ENCODE data around the gene TRIM33. TPM values are rescaled to one million over a fixed set of nuclear protein-coding genes. Genes with fewer than 3 reads are reported as not detected.

TRIM33 gene
- total and polyA plus RNA-seq, 10 of the 15 experiments (the other 5 are each of a cell fraction or from before 2014, with no cell fraction given), result 9.0 to 40.3 (median 22.0) TPM

DNA sequence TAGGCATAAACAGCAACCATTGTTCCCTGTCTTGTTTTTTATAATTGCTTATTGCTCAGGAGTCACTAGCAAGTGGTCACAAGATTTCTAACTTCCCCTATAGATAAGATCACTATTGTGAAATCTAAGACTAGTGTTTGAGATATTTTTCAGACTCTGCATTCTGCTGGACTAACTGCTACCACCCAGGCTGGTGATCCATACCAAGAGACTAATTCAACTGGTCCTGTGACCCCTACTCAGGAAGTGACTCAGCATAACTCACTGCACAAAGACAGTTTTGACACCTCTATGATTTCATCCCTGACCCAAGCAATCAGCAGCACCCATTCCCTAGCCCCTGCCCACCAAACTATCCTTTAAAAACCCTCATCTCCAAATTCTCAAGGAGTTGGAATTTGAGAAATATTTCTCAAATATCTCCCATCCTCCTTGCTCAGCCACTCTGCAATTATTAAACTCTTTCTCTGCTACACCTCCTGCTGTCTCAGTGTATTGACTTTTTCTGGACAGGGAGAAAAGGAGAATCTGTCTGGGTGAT is 52.7 kb downstream of the TRIM33 start:
- H3K79me2 ChIP-seq (ENCODE audit: control insufficient read depth, insufficient read depth, low read length), result no peaks in the 10 kb centered on the region
- no peak for DNase-seq (ENCODE audit: low read depth, low spot score)
- no peak overlapping the region for H3K4me3 ChIP-seq
- TF ChIP-seq RFX5 (IDR thresholded peaks at IDR 0.05; ENCODE audit: low read depth, low read length), result no peak
- TF ChIP-seq, protein P1, sequence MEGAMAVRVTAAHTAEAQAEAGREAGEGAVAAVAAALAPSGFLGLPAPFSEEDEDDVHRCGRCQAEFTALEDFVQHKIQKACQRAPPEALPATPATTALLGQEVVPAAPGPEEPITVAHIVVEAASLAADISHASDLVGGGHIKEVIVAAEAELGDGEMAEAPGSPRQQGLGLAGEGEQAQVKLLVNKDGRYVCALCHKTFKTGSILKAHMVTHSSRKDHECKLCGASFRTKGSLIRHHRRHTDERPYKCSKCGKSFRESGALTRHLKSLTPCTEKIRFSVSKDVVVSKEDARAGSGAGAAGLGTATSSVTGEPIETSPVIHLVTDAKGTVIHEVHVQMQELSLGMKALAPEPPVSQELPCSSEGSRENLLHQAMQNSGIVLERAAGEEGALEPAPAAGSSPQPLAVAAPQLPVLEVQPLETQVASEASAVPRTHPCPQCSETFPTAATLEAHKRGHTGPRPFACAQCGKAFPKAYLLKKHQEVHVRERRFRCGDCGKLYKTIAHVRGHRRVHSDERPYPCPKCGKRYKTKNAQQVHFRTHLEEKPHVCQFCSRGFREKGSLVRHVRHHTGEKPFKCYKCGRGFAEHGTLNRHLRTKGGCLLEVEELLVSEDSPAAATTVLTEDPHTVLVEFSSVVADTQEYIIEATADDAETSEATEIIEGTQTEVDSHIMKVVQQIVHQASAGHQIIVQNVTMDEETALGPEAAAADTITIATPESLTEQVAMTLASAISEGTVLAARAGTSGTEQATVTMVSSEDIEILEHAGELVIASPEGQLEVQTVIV (IDR thresholded peaks at IDR 0.05; ENCODE audit: borderline replicate concordance, partially characterized antibody), result no peak
- TF ChIP-seq KDM1A (IDR thresholded peaks at IDR 0.05; ENCODE audit: borderline replicate concordance), result no peak
- TF ChIP-seq, protein P2, sequence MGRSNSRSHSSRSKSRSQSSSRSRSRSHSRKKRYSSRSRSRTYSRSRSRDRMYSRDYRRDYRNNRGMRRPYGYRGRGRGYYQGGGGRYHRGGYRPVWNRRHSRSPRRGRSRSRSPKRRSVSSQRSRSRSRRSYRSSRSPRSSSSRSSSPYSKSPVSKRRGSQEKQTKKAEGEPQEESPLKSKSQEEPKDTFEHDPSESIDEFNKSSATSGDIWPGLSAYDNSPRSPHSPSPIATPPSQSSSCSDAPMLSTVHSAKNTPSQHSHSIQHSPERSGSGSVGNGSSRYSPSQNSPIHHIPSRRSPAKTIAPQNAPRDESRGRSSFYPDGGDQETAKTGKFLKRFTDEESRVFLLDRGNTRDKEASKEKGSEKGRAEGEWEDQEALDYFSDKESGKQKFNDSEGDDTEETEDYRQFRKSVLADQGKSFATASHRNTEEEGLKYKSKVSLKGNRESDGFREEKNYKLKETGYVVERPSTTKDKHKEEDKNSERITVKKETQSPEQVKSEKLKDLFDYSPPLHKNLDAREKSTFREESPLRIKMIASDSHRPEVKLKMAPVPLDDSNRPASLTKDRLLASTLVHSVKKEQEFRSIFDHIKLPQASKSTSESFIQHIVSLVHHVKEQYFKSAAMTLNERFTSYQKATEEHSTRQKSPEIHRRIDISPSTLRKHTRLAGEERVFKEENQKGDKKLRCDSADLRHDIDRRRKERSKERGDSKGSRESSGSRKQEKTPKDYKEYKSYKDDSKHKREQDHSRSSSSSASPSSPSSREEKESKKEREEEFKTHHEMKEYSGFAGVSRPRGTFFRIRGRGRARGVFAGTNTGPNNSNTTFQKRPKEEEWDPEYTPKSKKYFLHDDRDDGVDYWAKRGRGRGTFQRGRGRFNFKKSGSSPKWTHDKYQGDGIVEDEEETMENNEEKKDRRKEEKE (IDR thresholded peaks at IDR 0.05), result no peak
- no peak for FAIRE-seq
- no TSS peak for BruUV-seq (replicated peaks)
- ChIA-PET POLR2A (no interaction called here), RAD21 (ENCODE audit: unreplicated experiment) (no interaction called here), SMC1A (ENCODE audit: uncharacterized antibody, unreplicated experiment) (interaction anchor here (1.9 kb wide), 1 partner anchor 13 kb away, joined by 6 read pairs; no protein-coding TSS in a partner anchor), CTCF (interaction anchor here (1.4 kb wide), 1 partner anchor 10 kb away, joined by 3 read pairs; no protein-coding TSS in a partner anchor)
- H3K9me3 ChIP-seq (replicated peaks; ENCODE audit: control insufficient read depth, insufficient read depth, low read length), result peaks cover 3% of the 10 kb centered on the region; the same call in 1 of the 3 replicates
- H3K36me3 ChIP-seq (ENCODE audit: control insufficient read depth in 2 of 2, insufficient read depth in 2 of 2, low read length in 1 of 2), result peaks cover 5 to 30% of the 10 kb centered on the region in 2 experiments
- H2AFZ ChIP-seq (ENCODE audit: control insufficient read depth, low read depth, low read length), result no peak overlapping the region
- in situ Hi-C loops (cut with MboI) (no loop called here), intact Hi-C loops (cut with micrococcal nuclease; ENCODE audit: unreplicated experiment) (no loop called here)
- H3K4me1 ChIP-seq (ENCODE audit: control insufficient read depth, insufficient read depth, low read length), result no peaks in the 10 kb centered on the region
- H4K20me1 ChIP-seq (ENCODE audit: control insufficient read depth, insufficient read depth), result no peaks in the 10 kb centered on the region
- no peak overlapping the region for H3K9ac ChIP-seq (ENCODE audit: control insufficient read depth, insufficient read depth, low read length)
- no peaks in the 10 kb centered on the region for H3K27me3 ChIP-seq (replicated peaks in 1 of 2; ENCODE audit: control insufficient read depth in 2 of 2, insufficient read depth in 2 of 2, low read length in 1 of 2)
- no peak for ATAC-seq
- no peak overlapping the region for H3K27ac ChIP-seq (ENCODE audit: control insufficient read depth, insufficient read depth)
- no peak overlapping the region for H3K4me2 ChIP-seq (ENCODE audit: control insufficient read depth, insufficient read depth)
